M059J (cell line): Measurements from ENCODE around the gene MIPEP. TPM values are rescaled to one million over a fixed set of nuclear protein-coding genes. Genes with fewer than 3 reads are reported as not detected.
A peak's percentile ranks its signal among the peaks of the same experiment; 100 is the strongest.
"Not testable (repeated sequence)": the region's sequence is repeated elsewhere in the genome, so short reads cannot be mapped to it uniquely, and the experiment has no call there.

Experiments
- DNase-seq: peaks from one replicate; pipeline ENCODE4 v3.0.0-alpha.2; 2012; ENCODE audit warnings: low read depth
- total RNA-seq: library from RNA; depleted of rRNA; stranded (reverse); fragments of >200 nt; shearing (Covaris generic); gene quantifications from 2 replicates; pipeline ENCODE4 v1.2.3, GENCODE V29; 2014

Gene MIPEP
- total RNA-seq, 1 experiment from 2014 or later: 11.5 TPM

DNA sequence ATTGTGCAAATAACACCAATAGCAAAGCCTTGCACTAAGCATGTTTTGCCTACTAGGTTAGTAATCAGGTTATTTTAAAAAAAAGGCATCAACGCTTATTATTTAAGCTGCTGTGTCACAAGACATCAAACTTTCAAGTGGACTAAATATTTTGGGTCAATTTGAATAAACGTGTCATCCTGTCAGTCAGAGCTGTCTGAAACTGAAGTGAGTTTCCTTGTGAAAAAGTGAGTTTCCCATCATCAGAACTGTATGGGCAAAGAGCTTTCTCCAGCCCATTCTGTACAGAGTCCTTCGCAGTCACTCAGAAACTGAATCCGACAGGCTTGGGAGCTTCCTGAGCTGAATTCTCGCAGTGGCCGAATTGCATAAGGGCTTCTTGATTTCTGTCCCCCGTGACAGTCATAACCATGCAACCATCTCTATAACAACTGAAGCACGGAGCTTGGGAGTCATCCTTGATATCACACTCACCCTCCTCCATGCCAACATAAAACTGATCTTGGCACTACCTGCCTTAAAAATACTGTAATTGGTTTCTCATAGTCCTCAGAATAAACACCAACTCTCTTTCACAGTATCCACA lies 139.8 kb downstream of the MIPEP start:
- DNase-seq: no peak

DNA sequence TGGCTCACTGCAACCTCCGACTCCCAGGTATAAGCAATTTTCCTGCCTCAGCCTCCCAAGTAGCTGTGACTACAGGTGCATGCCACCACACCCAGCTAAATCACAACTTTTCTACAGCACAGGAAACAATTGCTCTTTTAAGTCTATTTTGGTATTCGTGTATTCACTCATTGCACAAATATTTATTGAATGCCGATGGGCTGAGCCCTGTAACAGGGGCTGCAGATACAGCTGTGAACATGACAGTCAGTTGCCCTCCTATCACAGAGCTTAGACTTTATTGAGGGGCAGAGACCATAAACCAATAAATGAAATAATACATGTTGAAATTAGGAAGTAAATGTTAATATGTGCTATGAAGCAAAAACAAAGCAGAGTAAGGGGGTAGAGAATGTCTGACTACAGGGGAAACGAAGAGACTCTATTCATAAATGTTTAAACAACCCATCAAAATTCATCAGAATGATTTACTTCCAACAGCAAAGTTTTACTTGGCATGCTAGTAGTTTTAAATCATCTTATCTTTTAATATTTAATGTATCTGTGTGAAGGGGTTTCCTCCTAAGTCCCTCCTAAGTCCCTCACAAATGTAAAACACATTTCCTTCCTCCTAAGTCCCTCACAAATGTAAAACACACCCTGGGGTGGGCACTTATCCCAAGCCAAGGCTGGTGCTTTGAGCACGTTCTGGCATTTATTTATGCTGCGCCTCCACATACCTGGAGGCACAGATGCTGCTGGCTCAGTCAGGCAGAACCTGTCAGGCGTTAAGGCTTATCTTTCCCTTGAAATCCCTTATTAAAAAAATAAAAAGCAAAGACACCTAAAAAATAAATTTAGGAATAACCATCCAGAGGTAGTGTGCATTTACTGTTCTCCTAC lies 140.8 kb downstream of the MIPEP start:
- no peak for DNase-seq

DNA sequence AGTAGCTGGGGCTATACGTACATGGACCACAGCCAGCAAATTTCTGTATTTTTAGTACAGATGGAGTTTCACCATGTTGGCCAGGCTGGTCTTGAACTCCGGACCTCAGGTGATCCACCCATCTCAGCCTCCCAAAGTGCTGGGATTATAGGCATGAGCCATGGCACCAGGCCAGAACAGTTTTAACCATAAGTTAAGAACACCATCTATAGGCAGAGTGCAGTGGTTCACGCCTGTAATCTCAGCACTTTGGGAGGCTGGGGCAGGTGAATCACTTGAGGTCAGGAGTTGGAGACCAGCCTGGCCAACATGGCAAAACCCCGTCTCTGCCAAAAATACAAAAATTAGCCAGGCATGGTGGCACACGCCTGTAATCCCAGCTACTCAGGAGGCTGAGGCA lies 143.1 kb downstream of the MIPEP start:
- not testable (repeated sequence) for DNase-seq

DNA sequence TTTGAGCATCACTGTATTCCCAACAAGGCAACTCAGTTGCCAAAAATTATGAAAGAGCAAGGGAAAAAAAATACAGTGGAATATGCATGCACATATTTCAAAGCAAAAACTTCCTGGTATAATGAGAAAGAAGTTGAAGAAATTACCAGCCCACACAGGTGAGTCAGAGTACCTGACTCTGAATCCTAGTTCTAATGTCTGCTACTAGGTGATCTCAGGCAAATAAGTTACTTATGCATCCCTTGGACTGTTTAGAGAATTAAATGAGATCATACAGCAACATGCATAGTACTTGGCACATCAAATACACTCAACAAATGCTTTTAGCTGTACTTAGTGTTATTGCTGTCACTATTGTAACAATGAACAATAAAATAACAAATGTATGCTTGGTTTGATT lies 144.9 kb downstream of the MIPEP start:
- DNase-seq: no peak

DNA sequence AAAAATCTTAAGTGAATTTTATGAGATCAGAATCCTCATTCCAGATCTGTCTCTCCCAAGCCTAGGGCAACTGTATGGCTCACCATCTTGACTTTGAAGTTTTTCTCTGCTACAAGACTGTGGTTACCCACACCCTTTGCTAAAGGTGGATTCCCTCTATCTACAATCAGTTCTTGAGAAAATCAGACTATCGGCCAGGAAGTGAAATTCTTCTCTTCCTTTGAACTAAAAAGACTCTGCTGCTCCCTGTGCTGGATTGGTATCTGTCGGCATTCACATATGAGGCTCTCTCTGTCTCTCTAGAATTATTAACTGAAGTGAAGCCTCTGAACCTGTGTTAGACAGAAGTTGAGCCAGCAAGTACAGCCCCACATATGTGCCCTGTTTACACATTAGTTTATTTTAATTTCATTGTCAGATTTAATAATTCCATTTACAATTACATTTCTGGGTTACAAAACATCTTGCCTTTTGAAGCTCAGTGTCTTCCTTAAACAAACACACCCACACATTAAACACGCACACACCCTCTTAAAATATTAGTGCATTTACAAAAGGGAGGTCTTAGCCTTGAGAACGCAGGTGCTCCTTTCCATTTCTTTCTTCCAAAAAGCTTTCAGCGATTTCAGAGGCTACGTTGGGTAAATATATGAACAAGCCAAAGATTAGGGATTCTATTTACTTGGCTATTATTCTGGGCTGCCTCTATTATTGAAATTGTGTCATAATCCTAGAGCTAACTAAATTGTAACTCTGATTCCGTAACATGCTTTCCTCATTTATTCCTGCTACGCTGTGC lies 145.7 kb downstream of the MIPEP start:
- no peak for DNase-seq

DNA sequence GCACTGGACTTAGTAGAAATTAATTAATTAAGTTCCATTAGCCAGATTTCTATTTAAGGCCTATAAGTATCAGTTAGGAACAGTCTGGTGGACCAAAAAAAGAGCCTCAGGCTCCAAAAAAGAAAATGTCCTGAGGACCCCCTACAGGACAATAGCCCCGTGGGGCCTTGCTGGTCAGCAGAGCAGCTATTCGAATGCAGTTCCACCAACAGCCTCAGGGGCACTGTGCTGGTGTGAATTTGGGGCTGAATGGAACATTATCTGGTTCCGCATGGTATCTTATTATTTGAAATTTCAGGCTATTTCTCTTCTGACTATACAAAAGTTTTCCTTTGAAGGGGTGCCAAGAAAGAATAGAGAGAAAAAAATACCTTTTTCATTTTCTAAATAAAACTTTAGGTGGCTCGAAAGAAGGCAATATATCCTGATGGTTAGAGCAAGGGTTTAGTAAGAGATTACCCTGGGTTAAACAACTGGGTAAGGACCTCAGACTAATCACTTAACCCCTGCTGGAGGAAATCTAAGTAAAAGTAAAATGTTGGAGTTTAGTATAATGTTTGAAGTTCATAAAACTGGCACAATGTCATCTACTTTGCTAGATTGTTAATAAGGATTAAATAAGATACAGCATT lies 147.2 kb downstream of the MIPEP start:
- DNase-seq: no peak

DNA sequence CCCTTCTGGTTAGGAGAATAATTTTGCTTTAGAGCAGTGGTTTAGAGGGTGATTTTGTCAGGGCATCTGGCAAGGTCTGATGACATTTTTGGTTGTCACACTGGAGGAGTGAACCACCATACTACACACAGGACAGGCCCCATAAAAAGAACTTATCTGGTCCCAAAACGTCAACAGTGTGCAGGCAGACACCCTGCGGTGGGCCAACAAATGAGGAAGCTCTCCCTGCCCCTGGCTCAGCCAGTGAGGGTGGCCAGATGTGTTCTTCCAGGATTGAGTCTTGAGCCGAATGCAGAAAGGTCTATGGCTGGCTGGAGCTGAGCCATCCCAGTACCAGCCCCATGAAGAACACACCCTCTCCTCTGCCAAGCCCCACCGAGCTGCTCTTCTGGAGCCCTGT lies 149.2 kb downstream of the MIPEP start:
- DNase-seq: no peak

DNA sequence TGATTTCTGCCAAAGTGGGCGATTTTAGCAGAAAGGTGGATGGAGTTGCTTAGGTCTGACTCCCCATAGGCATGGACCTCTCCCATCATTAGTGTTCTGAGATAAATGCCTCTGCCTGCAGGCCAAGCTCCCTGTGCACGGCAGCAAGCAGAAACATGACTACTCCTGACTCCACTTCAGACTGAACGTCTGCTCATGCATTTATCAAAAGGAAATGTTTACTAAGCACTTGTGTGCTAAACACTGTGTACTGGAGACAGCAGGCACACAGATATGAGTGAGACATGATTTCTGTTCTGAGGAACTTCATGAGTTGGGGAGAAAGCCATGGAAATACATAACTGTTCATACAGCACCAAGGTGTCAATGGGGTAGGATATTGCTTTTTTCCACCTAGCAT lies 149.6 kb downstream of the MIPEP start:
- DNase-seq: no peak

DNA sequence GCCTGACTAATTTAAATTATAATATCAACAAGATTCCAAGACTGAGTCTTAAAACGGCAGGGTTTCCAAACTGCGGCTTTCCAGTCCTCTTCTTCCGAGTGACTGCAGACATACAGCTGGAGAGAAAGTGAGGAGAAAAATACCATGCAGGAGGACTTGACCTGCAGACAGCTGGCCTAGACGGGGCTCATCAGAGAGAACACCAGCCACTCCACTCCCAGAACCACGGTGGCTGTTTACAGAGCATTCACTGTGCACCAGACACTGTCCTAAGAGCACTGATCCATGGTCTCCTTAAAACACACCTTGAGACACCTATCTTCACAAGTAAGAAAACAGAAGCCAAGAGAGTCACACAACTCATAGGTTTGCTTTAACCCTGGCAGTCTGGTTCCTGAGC lies 152.7 kb downstream of the MIPEP start:
- no peak for DNase-seq

DNA sequence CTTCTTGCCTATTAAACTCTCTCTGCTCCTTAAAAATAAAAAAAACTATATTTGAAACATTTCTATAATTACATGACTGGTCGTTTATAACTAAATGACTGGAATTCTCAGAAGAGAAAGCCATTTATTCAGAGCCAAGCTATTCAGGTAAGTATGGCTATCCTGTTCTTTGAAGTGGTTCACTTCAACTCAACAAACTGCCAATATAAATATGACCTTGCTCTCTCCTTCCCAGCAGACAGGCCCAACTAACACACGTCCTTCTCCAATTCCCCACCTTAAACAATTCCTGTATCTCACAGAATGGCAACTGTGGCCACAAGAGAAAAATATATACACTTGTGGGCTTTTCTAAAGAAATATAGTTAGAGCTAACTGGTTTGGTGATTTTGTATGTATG lies 153.9 kb downstream of the MIPEP start:
- DNase-seq: no peak

DNA sequence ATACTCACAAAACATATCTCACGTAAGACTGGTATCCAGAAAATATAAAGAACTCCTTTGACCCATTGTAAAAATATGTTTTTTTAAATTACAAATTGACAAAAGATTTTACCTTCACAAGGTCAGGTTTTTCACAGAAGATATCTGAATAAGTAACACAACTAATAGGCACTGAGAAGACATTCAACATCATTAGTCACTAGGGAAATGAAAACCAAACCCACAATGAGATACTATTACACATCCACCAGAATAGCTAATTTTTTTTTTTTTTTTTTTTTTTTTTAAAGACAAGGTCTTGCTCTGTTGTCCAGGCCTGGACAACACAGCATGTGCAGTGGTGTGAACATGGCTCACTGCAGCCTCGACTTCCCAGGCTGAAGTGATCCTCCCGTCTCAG lies 157.5 kb downstream of the MIPEP start:
- no peak for DNase-seq

DNA sequence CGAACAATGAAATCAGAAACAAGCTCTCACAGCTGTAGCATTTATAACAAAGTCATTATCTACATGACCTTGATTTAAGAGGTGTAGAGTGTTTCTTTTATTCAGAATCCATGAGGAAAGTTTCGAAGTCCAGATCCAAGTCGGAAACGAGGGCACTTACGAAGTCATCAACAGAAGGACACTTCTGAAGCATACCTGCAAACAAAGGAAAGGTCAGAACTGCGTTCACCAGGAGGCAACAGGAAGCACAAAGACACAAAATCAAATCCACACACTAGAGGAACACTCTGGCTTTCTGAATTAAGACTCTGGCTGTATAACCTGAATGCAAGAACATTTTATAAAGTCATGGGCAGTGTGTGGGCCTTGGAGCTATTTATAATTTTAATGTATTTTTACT lies 158.9 kb downstream of the MIPEP start:
- DNase-seq: no peak

DNA sequence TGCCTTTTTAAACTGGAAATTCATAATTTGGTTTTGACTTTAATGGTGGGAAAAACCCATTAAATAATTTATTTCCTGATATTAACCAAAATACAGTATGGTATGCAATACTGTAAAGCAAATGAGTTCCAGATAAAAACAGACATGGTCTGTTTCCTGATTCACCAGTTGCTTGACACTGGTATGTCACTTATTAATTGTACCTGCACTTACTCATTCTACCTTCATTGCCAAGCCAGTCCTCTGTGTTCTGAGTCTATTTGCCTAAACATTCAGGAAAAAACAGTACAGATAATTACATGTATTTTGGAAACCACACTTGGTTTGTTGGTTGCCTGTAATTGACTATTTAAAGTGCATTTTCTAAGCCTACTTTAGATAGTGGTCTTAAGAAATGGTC lies 159.7 kb downstream of the MIPEP start:
- no peak for DNase-seq

DNA sequence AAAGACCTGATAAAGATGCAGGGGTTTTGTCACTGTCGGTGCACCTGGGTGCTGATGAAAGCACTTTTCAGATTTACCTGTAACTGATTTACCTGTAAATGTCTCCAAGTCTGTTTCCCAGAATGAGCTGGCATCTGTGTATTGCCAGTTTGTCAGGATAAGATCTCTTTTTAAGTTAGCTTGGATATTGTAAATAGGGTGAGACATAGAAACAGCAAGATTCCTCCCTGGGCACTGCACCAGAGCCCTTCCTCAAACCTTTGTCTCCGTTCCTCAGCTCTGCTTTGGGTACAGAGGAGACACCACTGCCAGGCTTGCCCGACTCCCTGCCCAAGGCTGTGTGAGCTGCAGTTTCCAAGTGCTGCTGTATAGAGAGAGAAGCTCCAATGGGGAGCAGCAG lies 160.4 kb downstream of the MIPEP start:
- no peak for DNase-seq

DNA sequence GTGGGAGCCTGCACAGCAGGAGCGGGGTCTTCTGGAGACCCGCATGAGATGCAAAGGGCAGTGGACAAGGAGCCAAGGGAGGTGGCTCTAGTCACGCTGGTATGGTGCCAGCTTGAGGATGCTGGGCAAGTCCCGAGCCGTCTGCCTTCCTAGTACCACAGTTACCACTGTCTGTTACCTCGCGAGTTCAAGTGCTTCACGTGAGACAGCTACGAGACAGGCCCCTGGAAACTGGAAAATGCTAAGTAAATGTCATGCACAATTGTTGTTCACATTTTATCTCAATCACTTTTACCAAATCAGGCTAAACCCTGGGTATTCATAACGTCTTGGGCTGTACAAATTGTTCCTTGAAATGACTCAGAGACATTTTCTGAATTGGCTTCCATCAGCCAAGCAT lies 163.3 kb downstream of the MIPEP start:
- DNase-seq: no peak

DNA sequence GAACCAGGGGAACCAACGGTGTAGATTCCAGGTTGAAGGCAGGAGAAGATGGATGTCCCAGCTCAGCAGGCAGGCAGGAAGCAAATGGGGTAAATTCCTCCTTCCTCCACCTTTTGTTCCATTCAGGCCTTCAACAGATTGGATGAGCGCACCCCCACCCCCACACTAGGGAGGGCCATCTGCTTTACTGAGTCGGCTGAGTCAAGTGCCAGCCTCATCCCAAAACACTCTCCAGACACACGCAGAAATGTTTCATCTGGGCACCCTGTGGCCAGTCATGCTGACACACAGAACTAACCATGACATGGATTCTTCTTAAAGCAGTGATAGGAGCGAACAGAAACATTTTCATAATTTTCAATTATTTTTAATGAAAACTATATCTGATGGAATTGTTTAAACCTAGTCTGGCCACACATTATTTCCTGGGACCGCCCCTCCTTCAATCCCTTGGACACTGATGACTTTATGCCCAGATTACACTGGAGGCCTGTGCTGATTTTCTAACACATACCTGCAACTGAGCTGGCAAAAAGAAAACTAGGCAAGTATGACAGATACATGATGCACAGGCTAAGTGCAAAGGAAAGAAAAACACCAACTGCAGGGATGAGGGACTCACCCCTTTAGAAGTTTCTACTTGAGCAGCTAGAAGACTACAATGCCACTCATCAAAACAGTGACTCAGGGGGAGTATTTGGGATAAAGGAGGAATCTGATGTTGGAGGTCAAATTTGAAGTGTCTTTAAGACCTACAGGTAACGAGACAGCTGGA lies 164.8 kb downstream of the MIPEP start:
- peak; percentile 18 for DNase-seq

DNA sequence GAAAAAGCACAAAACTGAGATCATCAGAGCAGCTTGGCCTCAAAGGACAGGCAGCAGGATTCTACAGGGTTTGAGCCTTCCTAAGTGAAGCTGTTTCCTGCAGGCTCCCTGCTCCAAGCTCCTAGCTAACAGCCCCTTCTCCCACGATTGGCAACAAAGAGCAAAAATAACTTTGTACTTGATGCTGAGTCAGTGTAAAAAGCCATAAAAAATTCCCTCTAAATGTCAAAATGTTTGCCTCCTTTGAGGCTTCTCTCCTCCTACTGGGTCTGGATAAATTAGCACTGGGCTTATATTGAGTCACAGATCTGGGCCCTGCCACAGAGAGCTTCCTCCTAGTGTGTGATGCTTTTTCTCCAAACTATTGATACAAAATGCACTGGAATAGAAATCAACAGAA lies 165.7 kb downstream of the MIPEP start:
- DNase-seq: peak; percentile 48

DNA sequence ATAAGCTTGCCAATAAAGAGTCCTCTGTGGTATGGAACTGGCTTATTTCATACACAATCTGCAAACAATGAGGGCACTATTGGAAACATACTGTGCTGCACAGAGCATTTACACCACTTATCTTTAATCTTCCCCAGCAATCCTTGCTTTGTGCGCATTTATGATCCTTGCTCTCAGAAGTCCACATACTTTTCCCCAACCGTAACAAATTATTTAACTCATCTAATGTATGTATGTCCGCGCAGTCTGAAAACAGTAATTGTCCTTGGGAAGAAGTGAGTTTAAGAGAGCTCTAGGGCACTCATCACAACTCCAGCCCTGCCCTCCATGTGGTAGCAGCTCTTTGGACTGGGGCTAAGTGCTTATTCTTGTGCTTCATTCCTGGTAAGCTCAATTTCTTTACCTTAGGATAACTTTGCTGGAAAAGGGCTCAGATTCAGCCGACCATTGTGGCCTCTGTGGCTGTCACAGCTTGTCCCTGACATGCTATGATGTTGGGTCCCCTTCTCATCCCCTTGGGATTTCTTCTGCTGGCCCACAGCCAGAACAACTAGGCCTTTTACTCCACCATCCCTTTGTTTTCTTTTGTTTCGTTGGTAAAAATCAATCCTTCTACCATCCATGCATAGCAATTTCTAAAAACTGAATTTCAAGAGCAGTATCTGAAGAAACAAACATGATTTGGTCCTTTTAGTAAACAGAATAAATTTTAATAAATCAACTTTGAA lies 166.3 kb downstream of the MIPEP start:
- DNase-seq: no peak

DNA sequence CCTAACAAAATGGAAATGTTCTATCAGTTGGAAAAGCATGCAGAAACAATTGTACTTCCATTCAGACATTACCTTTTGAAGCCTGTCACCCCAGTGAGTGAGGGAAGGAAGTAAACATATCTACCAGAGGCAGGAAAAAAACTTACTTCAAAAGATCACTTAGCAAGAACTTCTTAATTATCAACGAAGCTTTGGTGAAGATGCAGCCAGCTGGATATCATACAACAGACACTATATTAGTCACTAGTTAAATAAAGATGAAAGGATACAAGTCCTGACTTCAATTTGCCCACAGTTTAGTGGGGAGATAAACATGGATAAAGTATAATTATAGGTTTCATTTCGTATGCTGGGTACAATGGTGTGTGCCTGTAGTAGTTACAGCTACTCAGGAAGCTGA lies 170.2 kb downstream of the MIPEP start:
- DNase-seq: no peak

DNA sequence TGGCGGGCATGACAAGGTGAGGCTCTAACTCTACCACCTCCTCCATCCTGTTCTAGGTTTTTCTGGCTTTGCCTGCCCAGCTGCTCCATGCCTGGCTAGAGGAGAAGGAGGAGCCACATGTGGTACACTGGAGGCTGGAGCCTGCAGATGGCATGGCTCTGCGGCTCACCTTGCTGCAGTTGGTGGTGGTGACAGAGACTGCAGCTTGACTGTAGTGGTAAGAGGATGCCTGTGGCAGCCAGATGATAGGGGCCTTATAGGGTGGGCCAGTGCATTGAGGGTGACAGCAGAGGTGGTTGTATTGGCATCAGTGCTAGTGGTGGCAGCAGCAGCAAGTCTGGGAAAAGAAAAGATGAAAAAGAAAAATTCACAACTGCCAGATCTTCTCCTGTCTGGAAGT lies 172.8 kb downstream of the MIPEP start:
- DNase-seq: no peak

DNA sequence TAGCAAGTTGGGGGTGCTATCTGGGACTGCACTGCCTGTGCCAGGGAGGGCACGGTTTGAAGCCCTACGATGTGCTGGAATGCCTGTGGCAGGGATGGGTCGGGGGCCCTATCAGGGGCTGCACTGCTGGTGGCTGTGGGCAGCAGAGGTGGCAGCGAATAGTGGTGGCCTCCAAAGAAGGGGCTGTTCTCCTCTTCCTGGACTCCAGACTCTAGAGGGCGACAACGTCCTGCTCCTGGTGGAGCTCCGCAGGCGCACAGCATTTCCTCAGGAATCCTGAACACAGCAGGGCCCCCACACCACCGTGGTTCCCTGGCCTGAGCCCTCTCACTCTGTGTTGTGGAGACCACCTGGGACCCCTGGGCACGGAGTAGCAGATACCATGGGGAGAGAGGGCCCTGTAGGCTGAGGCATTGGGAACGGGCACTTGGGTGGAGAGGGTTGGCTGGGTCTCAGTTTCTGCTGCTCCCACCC lies 173.4 kb downstream of the MIPEP start:
- DNase-seq: no peak
